ENCODE results near the gene CHRND. TPM values are rescaled to one million over a fixed set of nuclear protein-coding genes. Genes with fewer than 3 reads are reported as not detected.
A peak's percentile ranks its signal among the peaks of the same experiment; 100 is the strongest.

Gene CHRND
- total and polyA plus RNA-seq, 2 of the 13 experiments (the other 11 are each of a cell fraction or from before 2014, with no cell fraction given), result 0.18 TPM; not detected in 1

DNA sequence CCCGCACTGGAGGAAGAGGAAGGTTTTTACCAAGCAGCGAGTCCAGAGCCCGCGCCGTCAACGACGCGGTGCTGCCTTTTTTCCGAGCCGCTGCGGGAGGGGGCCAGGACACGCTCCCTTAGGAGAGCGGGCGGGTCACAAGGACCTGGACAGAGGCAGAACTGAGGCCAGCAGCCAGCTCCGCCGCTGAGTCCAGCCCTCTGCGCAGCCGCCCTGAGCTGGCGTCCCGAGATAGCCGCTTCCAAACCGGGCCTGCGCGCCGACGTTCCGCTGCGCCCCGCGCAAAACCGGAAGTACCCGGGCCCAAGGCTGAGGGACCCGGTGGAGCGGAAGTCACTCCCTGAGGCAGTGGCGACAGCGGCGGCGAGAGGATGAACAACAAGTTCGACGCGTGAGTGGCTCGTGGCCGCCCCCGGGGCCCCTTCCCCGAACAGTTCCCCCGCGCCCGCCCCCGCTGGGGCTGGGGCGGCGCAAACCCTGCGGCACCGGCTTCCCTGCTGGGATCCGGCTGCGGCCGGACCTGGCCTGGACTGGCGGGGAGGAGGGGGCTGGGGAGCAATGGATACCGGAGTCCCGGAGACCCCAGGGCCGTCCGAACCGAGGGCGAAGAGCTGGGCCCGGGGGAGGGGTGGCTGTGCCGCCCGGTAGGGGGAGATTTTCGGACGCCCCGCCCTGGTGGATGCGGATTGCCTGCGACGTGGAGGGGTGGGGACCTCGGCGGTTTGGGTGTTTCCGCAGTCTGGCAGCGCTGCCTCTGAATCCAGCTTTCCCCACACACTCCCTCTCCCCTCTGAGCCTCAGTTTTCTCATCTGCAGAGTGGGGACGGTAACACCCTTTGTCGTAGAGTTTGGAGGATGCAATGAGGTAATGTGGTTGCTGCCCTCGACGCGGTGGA is 24.6 kb downstream of the CHRND start, which contains the start of the genes EIF4E2 and TIGD1 (continued):
- TF ChIP-seq FOXO4 (CRISPR knock-in tag; conservative IDR thresholded peaks at IDR 0.05) (peak; percentile 99), ZNF484 (CRISPR knock-in tag; IDR thresholded peaks at IDR 0.05; ENCODE audit: borderline replicate concordance, low read depth) (peak; percentile 86), THAP11 (CRISPR knock-in tag; IDR thresholded peaks at IDR 0.05) (peak; percentile 97), HOXA5 (CRISPR knock-in tag; IDR thresholded peaks at IDR 0.05) (peak; percentile 98), ZBTB37 (CRISPR knock-in tag; IDR thresholded peaks at IDR 0.05) (peak; percentile 57; the same call in 1 of the 2 replicates), MXI1 (IDR thresholded peaks at IDR 0.05; ENCODE audit: borderline replicate concordance, low read depth, low read length) (peak; percentile 91; the same call in 1 of the 3 replicates), LRRFIP1 (CRISPR knock-in tag; conservative IDR thresholded peaks at IDR 0.05) (no peak; the same call in 1 of the 2 replicates), NFYC (CRISPR knock-in tag; IDR thresholded peaks at IDR 0.05) (peak; percentile 77), ZNF264 (CRISPR knock-in tag; IDR thresholded peaks at IDR 0.05) (peak; percentile 98), ARID3A (IDR thresholded peaks at IDR 0.05; ENCODE audit: low read depth, low read length) (no peak), ZSCAN20 (CRISPR knock-in tag; IDR thresholded peaks at IDR 0.05; ENCODE audit: borderline replicate concordance) (peak; percentile 98; the same call in 1 of the 2 replicates), FOXA1 (IDR thresholded peaks at IDR 0.05) (no peak), FOXA1 (CRISPR knock-in tag; IDR thresholded peaks at IDR 0.05) (peak; percentile 46), ZBTB7B (CRISPR knock-in tag; IDR thresholded peaks at IDR 0.05) (peak; percentile 95), KLF16 (CRISPR knock-in tag; IDR thresholded peaks at IDR 0.05) (peak; percentile 58 to 100; a peak in 3 of 4 replicates), YEATS2 (CRISPR knock-in tag; IDR thresholded peaks at IDR 0.05; ENCODE audit: borderline replicate concordance) (peak; percentile 99), TFE3 (CRISPR knock-in tag; IDR thresholded peaks at IDR 0.05) (peak; percentile 94)
- TF ChIP-seq, protein P1, sequence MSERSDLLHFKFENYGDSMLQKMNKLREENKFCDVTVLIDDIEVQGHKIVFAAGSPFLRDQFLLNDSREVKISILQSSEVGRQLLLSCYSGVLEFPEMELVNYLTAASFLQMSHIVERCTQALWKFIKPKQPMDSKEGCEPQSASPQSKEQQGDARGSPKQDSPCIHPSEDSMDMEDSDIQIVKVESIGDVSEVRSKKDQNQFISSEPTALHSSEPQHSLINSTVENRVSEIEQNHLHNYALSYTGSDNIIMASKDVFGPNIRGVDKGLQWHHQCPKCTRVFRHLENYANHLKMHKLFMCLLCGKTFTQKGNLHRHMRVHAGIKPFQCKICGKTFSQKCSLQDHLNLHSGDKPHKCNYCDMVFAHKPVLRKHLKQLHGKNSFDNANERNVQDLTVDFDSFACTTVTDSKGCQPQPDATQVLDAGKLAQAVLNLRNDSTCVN (CRISPR knock-in tag; IDR thresholded peaks at IDR 0.05; ENCODE audit: borderline replicate concordance), result peak; percentile 86; the same call in 1 of the 2 replicates
